Fibroblast of mammary gland (primary cell): ENCODE measurements around the gene C4orf50.
"Not testable (repeated sequence)": the region's sequence is repeated elsewhere in the genome, so short reads cannot be mapped to it uniquely, and the experiment has no call there.

Source experiments
- DNase-seq: peaks from one replicate; pipeline ENCODE4 v3.0.0-alpha.2; 2010; ENCODE audit warnings: low read depth
- H3K4me3 ChIP-seq: 2 replicates; pipeline ENCODE4 v1.5.1; 2011; ENCODE audit warnings: low read depth, mild to moderate bottlenecking, low read length, moderate library complexity; ENCODE audit not compliant: control insufficient read depth
- CTCF ChIP-seq: conservative IDR thresholded peaks from 2 replicates; pipeline ENCODE4 v1.5.1; 2011; ENCODE audit warnings: low read depth, low read length, inconsistent platforms; ENCODE audit not compliant: control insufficient read depth, insufficient read depth

C4orf50 gene

GRCh38 chr4:5952286-5952974, 65.8 kb downstream of the C4orf50 start:
- H3K4me3 ChIP-seq: no peak overlapping the region
- TF ChIP-seq CTCF: no peak
- DNase-seq: no peak

- not testable (repeated sequence) for DNase-seq, H3K4me3 ChIP-seq
These were observed 71.6 kb downstream of the C4orf50 start for GRCh38 chr4:5946653-5947052.

- no peak overlapping the region for H3K4me3 ChIP-seq
- DNase-seq: no peak
- TF ChIP-seq CTCF: no peak
These were observed 72.3 kb downstream of the C4orf50 start for GRCh38 chr4:5945936-5946335.

GRCh38 chr4:5945171-5945570, 73.1 kb downstream of the C4orf50 start:
- H3K4me3 ChIP-seq: no peak overlapping the region
- no peak for TF ChIP-seq CTCF
- no peak for DNase-seq

- TF ChIP-seq CTCF: no peak
- DNase-seq: no peak
- no peak overlapping the region for H3K4me3 ChIP-seq
These were observed 74.7 kb downstream of the C4orf50 start for GRCh38 chr4:5943561-5943960.

- TF ChIP-seq CTCF: no peak
- H3K4me3 ChIP-seq: no peak overlapping the region
- DNase-seq: no peak
These were observed 75.3 kb downstream of the C4orf50 start for GRCh38 chr4:5942947-5943346.

GRCh38 chr4:5941601-5942000, 76.6 kb downstream of the C4orf50 start:
- no peak for DNase-seq
- TF ChIP-seq CTCF: no peak
- H3K4me3 ChIP-seq: no peak overlapping the region
